Sigmoid colon (tissue), 7 donors: ENCODE results near the gene TEDC2. TPM values are rescaled to one million over a fixed set of nuclear protein-coding genes. Genes with fewer than 3 reads are reported as not detected.

Source experiments
- DNase-seq: peaks from one replicate; pipeline ENCODE4 v3.0.0-alpha.2; 2019
- H3K27ac ChIP-seq, 4 donors: fragments of 200-600 bp; sonication (generic); one replicate each; pipeline ENCODE4 v1.5.1; 2016 to 2019; ENCODE audit warnings: mild to moderate bottlenecking in 1 of 4
- H3K27me3 ChIP-seq, 3 donors: fragments of 200-600 bp; sonication (generic); one replicate each; pipeline ENCODE4 v1.5.1; 2019; ENCODE audit warnings: mild to moderate bottlenecking in 1 of 3
- H3K36me3 ChIP-seq, 4 donors: fragments of 200-600 bp; sonication (generic); one replicate each; pipeline ENCODE4 v1.5.1; 2016 to 2019
- H3K4me1 ChIP-seq, 4 donors: fragments of 200-600 bp; sonication (generic); one replicate each; pipeline ENCODE4 v1.5.1; 2017 to 2019
- H3K4me3 ChIP-seq, 4 donors: fragments of 200-600 bp; sonication (generic); one replicate each; pipeline ENCODE4 v1.5.1; 2017 to 2019; ENCODE audit warnings: mild to moderate bottlenecking in 2 of 4, moderate library complexity in 1 of 4
- H3K9me3 ChIP-seq, 4 donors: fragments of 200-600 bp in 3 of 4; sonication (generic) in 3 of 4; one replicate each; pipeline versions ENCODE4 v1.5.1 to v1.6.1; 2013 to 2019
- EP300 ChIP-seq, 4 donors: sonication (generic); formaldehyde crosslinking; IDR thresholded peaks; one replicate each; pipeline ENCODE4 v1.6.1; 2017; ENCODE audit warnings: antibody characterized with exemption in 4 of 4
- POLR2A ChIP-seq, 2 donors: fragments of 450-650 bp; IDR thresholded peaks; one replicate each; pipeline ENCODE4 v1.6.1; 2016; ENCODE audit warnings: antibody characterized with exemption in 2 of 2, mild to moderate bottlenecking in 2 of 2, moderate library complexity in 2 of 2
- POLR2AphosphoS5 ChIP-seq, 4 donors: sonication (generic); formaldehyde crosslinking; IDR thresholded peaks; one replicate each; pipeline ENCODE4 v1.6.1; 2017; ENCODE audit warnings: antibody characterized with exemption in 4 of 4
- WGBS, 2 donors: extraction: QIAGEN DNeasy Blood & Tissue Kit; methylation state at CpG; one replicate each; pipeline ENCODE4 v1.1.7; 2013; 5-methylcytosine and 5-hydroxymethylcytosine counted together
- intact Hi-C: fragments of 100-400 bp; cut with DNase I; formaldehyde crosslinking; loops from one replicate; pipeline ENCODE4 v1.15.1; 2023
- polyA plus RNA-seq, 3 donors: library from polyadenylated mRNA; stranded (reverse); fragments of 200-250 nt; gene quantifications; one replicate each; pipeline ENCODE4 v1.2.3, GENCODE V29; 2013
- total RNA-seq, 4 donors: library from RNA; depleted of rRNA; stranded (reverse); fragments of >200 nt; gene quantifications; one replicate each; pipeline ENCODE4 v1.1.0, GENCODE V29; 2016
- TF ChIP-seq, protein P1 (sequence below), 4 experiments: fragments of 450-650 bp in 3 of 4; fragments of 200-600 bp in 1 of 4; IDR thresholded peaks; one replicate each; pipeline ENCODE4 v1.5.1; 2016 to 2019; ENCODE audit warnings: antibody characterized with exemption in 4 of 4, mild to moderate bottlenecking in 3 of 4, moderate library complexity in 2 of 4
- donor health status: healthy with polysubstance abuse.
- donor health status: Bipolar disorder and iron deficiency.
- donor health status: healthy.

TEDC2 gene
- total and polyA plus RNA-seq, 7 donors: 0.60 to 10.6 (median 5.3) TPM; not detected in 3

DNA sequence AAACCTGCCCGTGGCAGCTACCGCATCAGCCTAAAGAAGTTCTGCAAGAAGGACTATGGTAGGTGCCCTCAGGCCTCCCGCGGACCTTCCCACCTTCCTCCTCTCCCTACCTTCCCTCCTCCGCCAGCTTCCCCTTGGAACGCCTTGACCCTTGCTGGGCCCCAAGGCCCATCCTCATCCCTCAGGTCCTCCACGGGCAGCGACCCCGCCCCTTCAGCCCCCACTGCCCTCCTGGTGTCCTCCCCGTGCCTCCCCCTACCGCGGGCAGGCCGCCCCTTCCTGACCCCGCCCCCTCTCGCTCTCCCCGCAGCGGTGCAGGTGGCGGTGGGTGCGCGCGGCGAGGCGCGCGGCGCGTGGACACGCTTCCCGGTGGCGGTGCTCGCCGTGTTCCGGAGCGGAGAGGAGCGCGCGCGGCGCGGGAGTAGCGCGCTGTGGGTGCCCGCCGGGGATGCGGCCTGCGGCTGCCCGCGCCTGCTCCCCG is 13.6 kb downstream of the TEDC2 start:
- Histone ChIP-seq H3K9me3 (no peaks in the 10 kb centered on the region), H3K27ac (no peak overlapping the region), H3K4me1 (peaks cover 0 to 56% (median 47%) of the 10 kb centered on the region in 4 donors), H3K36me3 (no peaks in the 10 kb centered on the region), H3K4me3 (peak overlapping the region in 3 of 4 donors; percentile 73 to 88 (median 76)), H3K27me3 (peaks cover 32 to 52% (median 49%) of the 10 kb centered on the region in 3 donors)
- TF ChIP-seq POLR2AphosphoS5 (IDR thresholded peaks at IDR 0.05): no peak
- TF ChIP-seq POLR2A (IDR thresholded peaks at IDR 0.05): no peak
- no peak for TF ChIP-seq EP300 (IDR thresholded peaks at IDR 0.05)
- TF ChIP-seq, protein P1, sequence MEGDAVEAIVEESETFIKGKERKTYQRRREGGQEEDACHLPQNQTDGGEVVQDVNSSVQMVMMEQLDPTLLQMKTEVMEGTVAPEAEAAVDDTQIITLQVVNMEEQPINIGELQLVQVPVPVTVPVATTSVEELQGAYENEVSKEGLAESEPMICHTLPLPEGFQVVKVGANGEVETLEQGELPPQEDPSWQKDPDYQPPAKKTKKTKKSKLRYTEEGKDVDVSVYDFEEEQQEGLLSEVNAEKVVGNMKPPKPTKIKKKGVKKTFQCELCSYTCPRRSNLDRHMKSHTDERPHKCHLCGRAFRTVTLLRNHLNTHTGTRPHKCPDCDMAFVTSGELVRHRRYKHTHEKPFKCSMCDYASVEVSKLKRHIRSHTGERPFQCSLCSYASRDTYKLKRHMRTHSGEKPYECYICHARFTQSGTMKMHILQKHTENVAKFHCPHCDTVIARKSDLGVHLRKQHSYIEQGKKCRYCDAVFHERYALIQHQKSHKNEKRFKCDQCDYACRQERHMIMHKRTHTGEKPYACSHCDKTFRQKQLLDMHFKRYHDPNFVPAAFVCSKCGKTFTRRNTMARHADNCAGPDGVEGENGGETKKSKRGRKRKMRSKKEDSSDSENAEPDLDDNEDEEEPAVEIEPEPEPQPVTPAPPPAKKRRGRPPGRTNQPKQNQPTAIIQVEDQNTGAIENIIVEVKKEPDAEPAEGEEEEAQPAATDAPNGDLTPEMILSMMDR (IDR thresholded peaks at IDR 0.05): no peak
- WGBS, 2 donors: 1 to 3% methylated on average over 49 of the region's 49 CpGs
- intact Hi-C loops: no loop called here
- DNase-seq: no peak

DNA sequence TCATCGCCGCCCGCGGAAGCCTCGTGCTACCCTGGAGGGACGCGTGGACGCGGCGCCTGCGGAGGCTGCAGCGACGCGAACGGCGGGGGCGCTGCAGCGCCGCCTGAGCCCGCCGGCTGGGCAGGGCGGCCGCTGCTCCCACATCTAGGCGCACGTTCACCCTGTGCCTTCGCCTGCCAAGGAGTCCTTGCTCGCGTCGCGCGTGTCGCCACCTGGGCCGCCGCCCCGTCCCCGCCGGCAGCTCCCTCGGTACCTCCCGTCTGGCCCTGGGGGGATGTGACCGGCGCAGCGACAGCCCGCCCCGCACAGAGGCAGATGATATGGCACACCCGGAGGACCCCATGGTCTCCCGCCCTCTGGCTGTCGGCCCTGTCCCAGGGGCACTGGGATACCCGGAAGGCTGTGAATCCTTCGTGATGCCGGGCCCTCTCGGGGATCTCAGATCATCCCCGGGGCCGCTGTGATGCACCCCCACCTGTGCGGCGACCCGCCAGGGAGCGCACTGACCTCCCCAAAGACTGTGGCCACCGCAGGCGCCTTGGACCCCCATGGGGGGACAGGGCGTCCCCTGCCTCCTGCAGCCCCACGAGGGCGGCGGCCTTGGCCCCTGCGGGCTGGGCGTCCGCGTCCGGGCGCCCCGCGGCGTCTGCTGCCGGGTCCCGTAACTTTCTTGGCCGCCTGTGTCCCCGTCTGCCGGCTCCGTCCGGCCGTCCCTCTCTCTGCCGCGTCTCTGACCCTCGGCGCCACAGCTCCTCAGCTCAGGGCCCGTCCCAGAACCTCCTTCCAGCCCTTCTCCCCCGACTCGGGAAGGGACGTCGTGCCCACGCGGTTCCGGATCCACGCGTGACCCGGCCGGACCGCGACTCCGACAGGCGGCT is 14.3 kb downstream of the TEDC2 start:
- DNase-seq: no peak
- WGBS, 2 donors: 0 to 1% methylated on average over 100 of the region's 100 CpGs
- Histone ChIP-seq H3K4me3 (peak overlapping the region; percentile 60 to 88 (median 74)), H3K27me3 (peaks cover 26 to 44% (median 42%) of the 10 kb centered on the region in 3 donors), H3K9me3 (no peaks in the 10 kb centered on the region), H3K36me3 (no peaks in the 10 kb centered on the region), H3K27ac (peak overlapping the region; percentile 84 to 89 (median 88)), H3K4me1 (peaks cover 0 to 48% (median 40%) of the 10 kb centered on the region in 4 donors)
- intact Hi-C loops: loop anchor here (2.0 kb wide), 1 partner anchor 27 kb away; no protein-coding TSS in a partner anchor
- TF ChIP-seq POLR2AphosphoS5 (IDR thresholded peaks at IDR 0.05): no peak
- TF ChIP-seq, protein P1 (IDR thresholded peaks at IDR 0.05): peak in 1 of 4 experiments; percentile 32
- peak in 1 of 2 donors; percentile 23 for TF ChIP-seq POLR2A (IDR thresholded peaks at IDR 0.05)
- TF ChIP-seq EP300 (IDR thresholded peaks at IDR 0.05): no peak

DNA sequence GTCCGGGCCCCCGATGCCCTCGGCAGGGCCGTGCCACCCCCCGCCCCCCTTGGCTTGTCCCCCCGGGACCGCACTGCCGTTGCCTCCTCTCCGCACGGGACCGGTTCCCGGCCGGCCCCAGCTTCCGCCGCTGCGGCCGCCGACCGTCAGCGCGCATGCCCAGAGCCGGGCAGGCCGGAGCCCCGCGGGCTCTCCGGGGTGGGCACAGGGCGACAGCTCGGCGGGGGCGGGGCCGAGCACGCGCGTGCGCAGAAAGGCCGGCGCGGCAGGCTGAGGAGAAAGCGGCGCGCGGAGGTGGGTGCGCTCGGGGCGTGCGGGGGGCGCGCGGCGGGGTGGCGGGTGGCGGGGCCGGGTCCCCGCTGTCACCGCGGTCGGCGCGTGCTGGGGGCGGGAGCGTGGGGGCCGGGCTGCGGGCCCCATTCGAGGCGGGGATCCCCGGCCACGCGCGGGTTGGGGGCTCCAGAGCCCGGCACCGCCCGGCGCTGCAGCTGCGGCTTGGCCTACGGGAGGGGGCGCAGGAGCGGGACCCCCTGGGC is 15.0 kb downstream of the TEDC2 start, which contains the start of gene TBC1D24:
Gene TBC1D24, plus strand, starts transcription at position 251 of the 536 bp plus-strand sequence. CDS start 21,022 bp downstream, outside the sequence.
- H3K36me3 ChIP-seq: no peaks in the 10 kb centered on the region
- no peaks in the 10 kb centered on the region for H3K9me3 ChIP-seq
- peaks cover 25 to 37% (median 35%) of the 10 kb centered on the region in 3 donors for H3K27me3 ChIP-seq
- TF ChIP-seq POLR2AphosphoS5 (IDR thresholded peaks at IDR 0.05) (peak; percentile 52 to 88 (median 80)), POLR2A (IDR thresholded peaks at IDR 0.05) (peak in 1 of 2 donors; percentile 20), EP300 (IDR thresholded peaks at IDR 0.05) (no peak)
- 1% methylated on average over 77 of the region's 77 CpGs for WGBS, 2 donors
- peaks cover 0 to 48% (median 39%) of the 10 kb centered on the region in 4 donors for H3K4me1 ChIP-seq
- intact Hi-C loops: loop anchor here (2.0 to 5.0 kb wide), 2 partner anchors 26 to 37 kb away; partner anchors contain the start of gene ATP6V0C
- DNase-seq: peak; percentile 92
- peak within 1 kb of the TSS; percentile 84 to 89 (median 88) for H3K27ac ChIP-seq
- H3K4me3 ChIP-seq: peak within 1 kb of the TSS; percentile 60 to 88 (median 74)

DNA sequence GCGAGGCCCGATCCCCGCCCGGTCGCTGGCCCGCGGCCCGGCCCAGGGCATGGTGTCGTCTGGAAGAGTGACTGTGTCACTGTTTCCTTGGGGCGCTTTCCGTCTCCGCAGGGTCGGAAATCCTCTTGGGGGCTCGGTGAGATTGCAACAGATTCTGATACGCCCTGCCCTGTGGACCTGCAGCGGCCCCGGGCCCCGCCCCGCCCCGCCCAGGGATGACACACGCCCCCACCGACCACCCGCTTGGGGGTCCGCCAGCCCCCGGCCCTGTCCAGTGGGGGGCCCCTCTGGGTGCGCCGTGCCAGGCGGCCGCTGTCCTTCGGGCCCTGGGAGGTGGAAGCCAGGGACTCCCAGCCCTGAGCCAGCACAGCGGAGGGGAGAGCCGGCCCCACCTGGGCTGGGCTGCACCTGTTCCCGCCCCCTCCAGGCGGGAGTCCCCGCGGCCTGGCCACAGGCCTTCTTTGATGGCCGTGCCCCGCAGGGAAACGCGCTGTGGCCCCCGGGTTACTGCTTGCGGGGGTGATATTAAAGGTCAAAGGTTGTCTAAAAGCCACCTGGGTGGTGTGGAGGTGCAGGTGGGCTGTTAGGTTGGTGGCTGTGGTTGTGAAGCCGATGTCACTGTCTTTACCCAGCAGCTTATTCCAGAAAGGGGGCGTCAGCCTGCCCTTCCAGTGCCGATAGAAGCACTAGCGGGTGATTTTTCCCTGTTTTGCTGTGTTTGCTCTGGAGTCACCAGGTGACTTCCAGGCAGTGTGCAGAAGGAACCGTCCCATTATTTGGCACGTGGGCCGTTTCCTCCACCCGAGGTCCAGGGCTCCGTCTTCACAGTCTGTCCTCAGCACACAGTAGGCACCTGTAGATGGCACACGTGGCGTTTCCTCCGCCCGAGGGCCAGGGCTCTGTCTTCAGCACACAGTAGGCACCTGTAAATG is 15.8 kb downstream of the TEDC2 start:
- Histone ChIP-seq H3K9me3 (no peaks in the 10 kb centered on the region), H3K4me1 (peaks cover 0 to 48% (median 38%) of the 10 kb centered on the region in 4 donors), H3K27me3 (peaks cover 25 to 30% (median 28%) of the 10 kb centered on the region in 3 donors), H3K4me3 (peak overlapping the region; percentile 39 to 88 (median 74)), H3K27ac (peak overlapping the region; percentile 9 to 89 (median 64)), H3K36me3 (no peaks in the 10 kb centered on the region)
- 6 to 14% methylated on average over 55 of the region's 55 CpGs for WGBS, 2 donors
- intact Hi-C loops: loop anchor here (2.0 to 5.0 kb wide), 2 partner anchors 25 to 37 kb away; partner anchors contain the start of gene ATP6V0C
- TF ChIP-seq EP300 (IDR thresholded peaks at IDR 0.05): no peak
- TF ChIP-seq POLR2AphosphoS5 (IDR thresholded peaks at IDR 0.05): no peak
- no peak for TF ChIP-seq POLR2A (IDR thresholded peaks at IDR 0.05)
- TF ChIP-seq, protein P1 (IDR thresholded peaks at IDR 0.05): no peak
- no peak for DNase-seq
